ENCODE data around the gene MIA. TPM values are rescaled to one million over a fixed set of nuclear protein-coding genes. Genes with fewer than 3 reads are reported as not detected.
"Not testable (repeated sequence)": the region's sequence is repeated elsewhere in the genome, so short reads cannot be mapped to it uniquely, and the experiment has no call there.

MIA gene
- polyA plus RNA-seq, 1 donor from 2014 or later: 1.8 TPM

GRCh38 chr19:40732304-40732703 lies 43.0 kb upstream of the MIA start:
- not testable (repeated sequence) for H3K9ac ChIP-seq (ENCODE audit: low read length); H2AFZ ChIP-seq (ENCODE audit: low read depth, low read length); H4K20me1 ChIP-seq (ENCODE audit: insufficient read depth); H3K9me2 ChIP-seq (ENCODE audit: insufficient read depth, low read length); H3K79me2 ChIP-seq (replicated peaks; ENCODE audit: insufficient read depth, low read length); H3K4me3 ChIP-seq (ENCODE audit: low read length); H3K4me2 ChIP-seq (ENCODE audit: low read length); H3K9me3 ChIP-seq (ENCODE audit: low read length); H3K27me3 ChIP-seq (ENCODE audit: insufficient read depth, low read depth, low read length); H3K36me3 ChIP-seq (ENCODE audit: insufficient read depth, low read length); H3F3A ChIP-seq (ENCODE audit: insufficient read depth, low read length, poor library complexity, severe bottlenecking); H3K27ac ChIP-seq (ENCODE audit: low read length)

- H3K36me3 ChIP-seq (ENCODE audit: insufficient read depth, low read length): no peaks in the 10 kb centered on the region
- H3K9ac ChIP-seq (ENCODE audit: low read length): no peak overlapping the region
- H3K9me2 ChIP-seq (ENCODE audit: insufficient read depth, low read length): no peaks in the 10 kb centered on the region
- no peaks in the 10 kb centered on the region for H3F3A ChIP-seq (ENCODE audit: insufficient read depth, low read length, poor library complexity, severe bottlenecking)
- H3K79me2 ChIP-seq (replicated peaks; ENCODE audit: insufficient read depth, low read length): no peaks in the 10 kb centered on the region
- H2AFZ ChIP-seq (ENCODE audit: low read depth, low read length): no peak overlapping the region
- no peaks in the 10 kb centered on the region for H3K9me3 ChIP-seq (ENCODE audit: low read length)
- TF ChIP-seq EP300 (conservative IDR thresholded peaks at IDR 0.05; ENCODE audit: poor library complexity, severe bottlenecking) (no peak), EZH2 (IDR thresholded peaks at IDR 0.05; ENCODE audit: borderline replicate concordance, insufficient read depth, low read length, poor library complexity, severe bottlenecking) (no peak), SMC3 (conservative IDR thresholded peaks at IDR 0.05; ENCODE audit: poor library complexity) (no peak), TAF1 (IDR thresholded peaks at IDR 0.05; ENCODE audit: low read depth) (no peak), MXI1 (conservative IDR thresholded peaks at IDR 0.05; ENCODE audit: poor library complexity, severe bottlenecking) (no peak), REST (IDR thresholded peaks at IDR 0.05; ENCODE audit: borderline replicate concordance) (no peak), POLR2AphosphoS5 (IDR thresholded peaks at IDR 0.05) (no peak)
- H4K20me1 ChIP-seq (ENCODE audit: insufficient read depth): no peaks in the 10 kb centered on the region
- no peak overlapping the region for H3K27ac ChIP-seq (ENCODE audit: low read length)
- H3K4me2 ChIP-seq (ENCODE audit: low read length): no peak overlapping the region
- no peaks in the 10 kb centered on the region for H3K27me3 ChIP-seq (ENCODE audit: insufficient read depth, low read depth, low read length)
- H3K4me3 ChIP-seq (ENCODE audit: low read length): no peak overlapping the region
Measured at GRCh38 chr19:40733149-40733548, 42.2 kb upstream of the MIA start.

- no peaks in the 10 kb centered on the region for H3K27me3 ChIP-seq (ENCODE audit: insufficient read depth, low read depth, low read length)
- no peaks in the 10 kb centered on the region for H4K20me1 ChIP-seq (ENCODE audit: insufficient read depth)
- no peaks in the 10 kb centered on the region for H3K36me3 ChIP-seq (ENCODE audit: insufficient read depth, low read length)
- H3K27ac ChIP-seq (ENCODE audit: low read length): no peak overlapping the region
- H3K9me3 ChIP-seq (ENCODE audit: low read length): no peaks in the 10 kb centered on the region
- H3K79me2 ChIP-seq (replicated peaks; ENCODE audit: insufficient read depth, low read length): no peaks in the 10 kb centered on the region
- no peak for TF ChIP-seq TAF1 (IDR thresholded peaks at IDR 0.05; ENCODE audit: low read depth)
- H3K9me2 ChIP-seq (ENCODE audit: insufficient read depth, low read length): no peaks in the 10 kb centered on the region
- no peaks in the 10 kb centered on the region for H3F3A ChIP-seq (ENCODE audit: insufficient read depth, low read length, poor library complexity, severe bottlenecking)
- no peak overlapping the region for H3K4me2 ChIP-seq (ENCODE audit: low read length)
- H2AFZ ChIP-seq (ENCODE audit: low read depth, low read length): no peak overlapping the region
- H3K9ac ChIP-seq (ENCODE audit: low read length): no peak overlapping the region
- no peak overlapping the region for H3K4me3 ChIP-seq (ENCODE audit: low read length)
Measured at GRCh38 chr19:40735013-40735771, 40.1 kb upstream of the MIA start.
